Measurements from ENCODE around the gene CYTH1.

DNA sequence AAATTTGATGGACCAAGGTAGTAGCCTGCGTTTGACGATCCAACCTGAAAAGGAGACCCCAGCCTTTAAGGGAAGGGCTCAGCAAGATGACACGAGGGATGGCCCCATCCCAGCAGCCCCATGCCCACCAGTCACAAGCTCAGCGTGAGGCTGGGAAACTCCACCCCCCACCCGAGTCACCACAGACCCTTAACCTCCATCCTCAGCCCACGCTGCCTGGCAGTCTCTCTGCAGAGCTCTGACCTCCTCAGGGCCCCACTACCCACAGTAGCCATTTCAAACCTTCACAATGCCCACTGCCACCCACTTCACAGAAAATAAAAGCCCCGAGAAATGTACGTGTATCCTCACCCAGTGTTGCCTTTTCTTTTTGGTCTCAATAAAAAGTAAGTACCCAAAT, 39.9 kb upstream of the CYTH1 start:
- TF ChIP-seq EZH2 (IDR thresholded peaks at IDR 0.05; ENCODE audit: insufficient read depth, poor library complexity, severe bottlenecking) (no peak), EZH2phosphoT487 (IDR thresholded peaks at IDR 0.05; ENCODE audit: insufficient read depth, low read depth) (no peak)

All from GM23248 (cell line).